PFSK-1 (cell line): ENCODE measurements around the gene CCDC17.

ENCODE experiments used
- FOXP2 ChIP-seq: optimal IDR thresholded peaks from 2 replicates; pipeline ENCODE3; 2011; ENCODE audit warnings: borderline replicate concordance, control low read depth, inconsistent platforms; ENCODE audit not compliant: insufficient read depth; ENCODE audit errors: extremely low read length, extremely low read depth
- POLR2AphosphoS5 ChIP-seq: IDR thresholded peaks from 2 replicates; pipeline ENCODE4 v1.6.1; 2012; ENCODE audit warnings: low read depth, mild to moderate bottlenecking, control low read depth, low read length, moderate library complexity
- SIN3A ChIP-seq: IDR thresholded peaks from 2 replicates; pipeline ENCODE4 v1.6.1; 2012; ENCODE audit warnings: mild to moderate bottlenecking, low read length, moderate library complexity, borderline replicate concordance; ENCODE audit not compliant: insufficient read depth
- TAF1 ChIP-seq: IDR thresholded peaks from 2 replicates; pipeline ENCODE4 v1.6.1; 2012; ENCODE audit warnings: low read length, control low read depth, borderline replicate concordance; ENCODE audit not compliant: insufficient read depth
- TF ChIP-seq, protein P1 (sequence below), 2 experiments: IDR thresholded peaks; 2 replicates each; pipeline versions ENCODE4 v1.6.1 to v1.8.0; 2011 to 2012; ENCODE audit warnings: low read depth in 2 of 2, low read length in 2 of 2, control low read depth in 1 of 2, inconsistent platforms in 1 of 2, mild to moderate bottlenecking in 1 of 2, moderate library complexity in 1 of 2; ENCODE audit not compliant: insufficient read depth in 1 of 2

The CCDC17 gene

GRCh38 chr1:45622524-45623394 lies 1.1 kb downstream of the CCDC17 start:
- TF ChIP-seq FOXP2: no peak
- TF ChIP-seq, protein P1, sequence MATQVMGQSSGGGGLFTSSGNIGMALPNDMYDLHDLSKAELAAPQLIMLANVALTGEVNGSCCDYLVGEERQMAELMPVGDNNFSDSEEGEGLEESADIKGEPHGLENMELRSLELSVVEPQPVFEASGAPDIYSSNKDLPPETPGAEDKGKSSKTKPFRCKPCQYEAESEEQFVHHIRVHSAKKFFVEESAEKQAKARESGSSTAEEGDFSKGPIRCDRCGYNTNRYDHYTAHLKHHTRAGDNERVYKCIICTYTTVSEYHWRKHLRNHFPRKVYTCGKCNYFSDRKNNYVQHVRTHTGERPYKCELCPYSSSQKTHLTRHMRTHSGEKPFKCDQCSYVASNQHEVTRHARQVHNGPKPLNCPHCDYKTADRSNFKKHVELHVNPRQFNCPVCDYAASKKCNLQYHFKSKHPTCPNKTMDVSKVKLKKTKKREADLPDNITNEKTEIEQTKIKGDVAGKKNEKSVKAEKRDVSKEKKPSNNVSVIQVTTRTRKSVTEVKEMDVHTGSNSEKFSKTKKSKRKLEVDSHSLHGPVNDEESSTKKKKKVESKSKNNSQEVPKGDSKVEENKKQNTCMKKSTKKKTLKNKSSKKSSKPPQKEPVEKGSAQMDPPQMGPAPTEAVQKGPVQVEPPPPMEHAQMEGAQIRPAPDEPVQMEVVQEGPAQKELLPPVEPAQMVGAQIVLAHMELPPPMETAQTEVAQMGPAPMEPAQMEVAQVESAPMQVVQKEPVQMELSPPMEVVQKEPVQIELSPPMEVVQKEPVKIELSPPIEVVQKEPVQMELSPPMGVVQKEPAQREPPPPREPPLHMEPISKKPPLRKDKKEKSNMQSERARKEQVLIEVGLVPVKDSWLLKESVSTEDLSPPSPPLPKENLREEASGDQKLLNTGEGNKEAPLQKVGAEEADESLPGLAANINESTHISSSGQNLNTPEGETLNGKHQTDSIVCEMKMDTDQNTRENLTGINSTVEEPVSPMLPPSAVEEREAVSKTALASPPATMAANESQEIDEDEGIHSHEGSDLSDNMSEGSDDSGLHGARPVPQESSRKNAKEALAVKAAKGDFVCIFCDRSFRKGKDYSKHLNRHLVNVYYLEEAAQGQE (IDR thresholded peaks at IDR 0.05; ENCODE audit: insufficient read depth in 1 of 2, low read depth in 2 of 2, low read length in 2 of 2): no peak

- no peak for TF ChIP-seq TAF1
- no peak for TF ChIP-seq SIN3A
- no peak for TF ChIP-seq POLR2AphosphoS5
- no peak for TF ChIP-seq FOXP2
- TF ChIP-seq, protein P1 (IDR thresholded peaks at IDR 0.05; ENCODE audit: insufficient read depth in 1 of 2, low read depth in 2 of 2, low read length in 2 of 2): no peak
Observed at GRCh38 chr1:45621895-45622523, 1.8 kb downstream of the CCDC17 start.

DNA sequence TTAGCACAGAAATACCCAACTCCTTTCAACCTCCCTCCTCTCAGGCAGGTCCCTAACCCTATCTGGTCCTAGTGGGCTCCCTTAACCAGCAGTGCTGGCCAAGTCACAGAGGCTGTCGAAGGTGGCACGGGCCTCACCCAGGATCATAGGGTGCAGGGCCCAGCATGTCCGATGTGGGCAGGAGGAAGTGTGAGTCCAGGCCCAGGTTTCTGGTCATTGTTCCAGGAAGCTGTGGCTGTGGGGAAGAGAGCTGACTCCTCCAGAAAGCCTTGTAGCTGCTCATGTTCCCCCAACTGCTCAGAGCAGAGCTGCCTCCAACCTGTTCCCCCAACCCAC lies 2.4 kb downstream of the CCDC17 start:
- TF ChIP-seq FOXP2 (no peak), POLR2AphosphoS5 (no peak; the same call in 1 of the 2 replicates), TAF1 (no peak), SIN3A (no peak)
- TF ChIP-seq, protein P1 (IDR thresholded peaks at IDR 0.05; ENCODE audit: insufficient read depth in 1 of 2, low read depth in 2 of 2, low read length in 2 of 2): no peak

GRCh38 chr1:45620588-45621500 lies 3.0 kb downstream of the CCDC17 start:
- TF ChIP-seq SIN3A (no peak), POLR2AphosphoS5 (no peak; the same call in none of the 2 replicates), FOXP2 (no peak), TAF1 (no peak)
- TF ChIP-seq, protein P1 (IDR thresholded peaks at IDR 0.05; ENCODE audit: insufficient read depth in 1 of 2, low read depth in 2 of 2, low read length in 2 of 2): no peak
